ENCODE measurements around the gene ADARB1. TPM values are rescaled to one million over a fixed set of nuclear protein-coding genes. Genes with fewer than 3 reads are reported as not detected.

ADARB1 gene
- total RNA-seq, 1 experiment from 2014 or later: 15.8 TPM

DNA sequence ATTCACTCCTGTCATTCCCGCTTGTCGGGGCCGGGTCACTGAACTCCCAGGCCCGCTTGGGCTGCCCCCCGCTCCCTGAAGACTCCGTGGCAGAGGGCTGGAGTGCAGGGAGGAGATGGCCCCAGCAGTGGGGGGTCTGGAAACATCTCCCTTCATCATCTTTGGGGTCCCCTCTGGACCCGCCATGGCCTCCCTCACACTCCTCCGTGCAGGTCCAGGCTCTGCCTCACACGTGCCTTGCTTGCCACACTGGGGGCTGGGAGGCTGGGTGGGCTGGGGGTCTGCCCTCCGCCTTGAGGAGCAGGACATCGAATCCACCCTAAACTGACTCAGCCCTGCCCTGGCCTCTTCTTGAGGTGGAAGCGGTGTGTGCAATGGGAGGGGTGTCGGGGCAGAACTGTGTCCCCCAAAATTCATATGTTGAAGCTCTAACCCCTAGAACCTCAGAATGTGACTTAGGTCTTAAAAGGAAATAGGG is 178.1 kb downstream of the ADARB1 start:
- no peak overlapping the region for H3K56ac ChIP-seq (ENCODE audit: insufficient read length, low read depth, low read length)
- no peak overlapping the region for H4K8ac ChIP-seq (replicated peaks; ENCODE audit: insufficient read length, low read depth, low read length)
- peaks cover 2% of the 10 kb centered on the region for H3K23me2 ChIP-seq (ENCODE audit: insufficient read length, low read depth, low read length, poor library complexity, severe bottlenecking)
- no peak overlapping the region for H4K5ac ChIP-seq (ENCODE audit: insufficient read length, low read depth, low read length)
- no peak overlapping the region for H2BK20ac ChIP-seq (ENCODE audit: low read depth, low read length, poor library complexity, severe bottlenecking)
- H3K27ac ChIP-seq (ENCODE audit: insufficient read length, low read depth, low read length): no peak overlapping the region
- no peak overlapping the region for H3K23ac ChIP-seq (ENCODE audit: insufficient read length, low read depth, low read length)
- H3K79me2 ChIP-seq (ENCODE audit: insufficient read depth, low read length): no peaks in the 10 kb centered on the region
- DNase-seq: peak; percentile 16
- TF ChIP-seq CTCF (conservative IDR thresholded peaks at IDR 0.05): no peak
- H3K27ac Mint-ChIP-seq: no peak overlapping the region
- H3K4ac ChIP-seq (ENCODE audit: low read depth, low read length): no peak overlapping the region
- no peak overlapping the region for H2BK120ac ChIP-seq (ENCODE audit: low read depth, low read length, poor library complexity, severe bottlenecking)
- H3K9me3 Mint-ChIP-seq: peaks cover 3 to 11% of the 10 kb centered on the region in 2 experiments; a peak in 3 of 5 replicates
- H2BK5ac ChIP-seq (ENCODE audit: insufficient read length, low read length): no peak overlapping the region
- H4K20me1 ChIP-seq (ENCODE audit: control insufficient read depth, insufficient read depth, insufficient read length): no peaks in the 10 kb centered on the region
- H3K4me2 ChIP-seq (ENCODE audit: insufficient read depth, insufficient read length, low read length): no peak overlapping the region
- WGBS (ENCODE audit: extremely low coverage, insufficient read length, low lambda C conversion rate): no CpG with 5 or more reads among the region's 13 CpGs
- peaks cover 16 to 17% of the 10 kb centered on the region in 2 experiments for H3K4me1 Mint-ChIP-seq
- no peak overlapping the region for H3T11ph ChIP-seq (ENCODE audit: low read length)
- no peak overlapping the region for H3K14ac ChIP-seq (ENCODE audit: insufficient read depth, low read length)
- no peak overlapping the region for H2BK12ac ChIP-seq (ENCODE audit: insufficient read length, low read depth, low read length)
- H3K9me3 ChIP-seq (ENCODE audit: control insufficient read depth, low read depth, low read length): no peaks in the 10 kb centered on the region
- H3K27me3 ChIP-seq (ENCODE audit: insufficient read depth, low read length): no peaks in the 10 kb centered on the region
- peaks cover 9% of the 10 kb centered on the region for H3K27me3 Mint-ChIP-seq (ENCODE audit: low read depth)
- H2AK5ac ChIP-seq (ENCODE audit: insufficient read length, low read length): no peak overlapping the region
- H3K79me1 ChIP-seq (ENCODE audit: insufficient read depth, low read depth, low read length, poor library complexity, severe bottlenecking): no peaks in the 10 kb centered on the region
- H3K9ac ChIP-seq (ENCODE audit: extremely low read depth, insufficient read length, low read length): no peak overlapping the region
- H3K36me3 Mint-ChIP-seq (ENCODE audit: insufficient read depth in 1 of 3, low read depth in 3 of 3): peaks cover 2 to 11% (median 6%) of the 10 kb centered on the region in 3 experiments; a peak in 6 of 7 replicates
- H3K4me1 ChIP-seq (ENCODE audit: insufficient read depth, low read length): no peaks in the 10 kb centered on the region
- H3K4me3 Mint-ChIP-seq: no peak overlapping the region
- no peak overlapping the region for H3K18ac ChIP-seq (ENCODE audit: insufficient read length, low read depth, low read length)
- H2BK15ac ChIP-seq (ENCODE audit: low read depth, low read length): no peak overlapping the region
- H4K91ac ChIP-seq (ENCODE audit: insufficient read length, low read depth, low read length): no peak overlapping the region
- H2AFZ ChIP-seq (ENCODE audit: low read length): no peak overlapping the region
